HepG2 (cell line): ENCODE measurements around the gene RABIF. TPM values are rescaled to one million over a fixed set of nuclear protein-coding genes. Genes with fewer than 3 reads are reported as not detected.
A peak's percentile ranks its signal among the peaks of the same experiment; 100 is the strongest.

ENCODE experiments used
- ARHGAP35 ChIP-seq: sonication (generic); formaldehyde crosslinking; IDR thresholded peaks from 2 replicates; pipeline ENCODE4 v1.9.0; 2022; ENCODE audit warnings: mild to moderate bottlenecking, inconsistent platforms, moderate library complexity, missing genetic modification reagents, borderline replicate concordance
- BHLHE40 ChIP-seq: IDR thresholded peaks from 2 replicates; pipeline ENCODE4 v1.6.1; 2011; ENCODE audit warnings: low read length, improper control_type of control experiment
- EHMT2 ChIP-seq: fragments of 200-600 bp; sonication (generic); IDR thresholded peaks from 2 replicates; pipeline ENCODE4 v1.7.0; 2017; ENCODE audit warnings: antibody characterized with exemption, low read depth, low read length, borderline replicate concordance
- ERF ChIP-seq: IDR thresholded peaks from 2 replicates; pipeline ENCODE4 v1.6.1; 2018; ENCODE audit warnings: missing biosample characterization, missing genetic modification reagents
- FOXA3 ChIP-seq: IDR thresholded peaks from 2 replicates; pipeline ENCODE4 v1.6.1; 2016; ENCODE audit warnings: missing genetic modification reagents, missing compliant biosample characterization
- FOXP4 ChIP-seq: sonication (generic); formaldehyde crosslinking; IDR thresholded peaks from 2 replicates; pipeline ENCODE4 v1.4.0; 2020; ENCODE audit warnings: missing genetic modification reagents
- GLMP ChIP-seq: sonication (generic); formaldehyde crosslinking; IDR thresholded peaks from 2 replicates; pipeline ENCODE4 v1.9.0; 2021; ENCODE audit warnings: missing genetic modification reagents, mild to moderate bottlenecking, borderline replicate concordance
- KAT7 ChIP-seq: IDR thresholded peaks from 2 replicates; pipeline ENCODE4 v1.6.1; 2018; ENCODE audit warnings: borderline replicate concordance, missing compliant biosample characterization
- MIXL1 ChIP-seq: IDR thresholded peaks from 2 replicates; pipeline ENCODE4 v1.6.1; 2016
- SAP130 ChIP-seq: IDR thresholded peaks from 2 replicates; pipeline ENCODE4 v1.6.1; 2016; ENCODE audit warnings: low read depth
- THAP8 ChIP-seq: sonication (generic); formaldehyde crosslinking; IDR thresholded peaks from 2 replicates; pipeline ENCODE4 v1.5.1; 2020; ENCODE audit warnings: missing genetic modification reagents, mild to moderate bottlenecking, borderline replicate concordance
- TOE1 ChIP-seq: sonication (generic); formaldehyde crosslinking; IDR thresholded peaks from 2 replicates; pipeline ENCODE4 v1.4.0; 2020; ENCODE audit warnings: mild to moderate bottlenecking, missing genetic modification reagents
- ZNF136 ChIP-seq: sonication (generic); formaldehyde crosslinking; IDR thresholded peaks from 2 replicates; pipeline ENCODE4 v1.8.1; 2022; ENCODE audit warnings: low read depth, mild to moderate bottlenecking, moderate library complexity, missing genetic modification reagents
- ZNF296 ChIP-seq: sonication (generic); formaldehyde crosslinking; conservative IDR thresholded peaks from 2 replicates; pipeline ENCODE4 v1.5.0; 2020; ENCODE audit warnings: mild to moderate bottlenecking, missing genetic modification reagents
- ZNF335 ChIP-seq: sonication (generic); formaldehyde crosslinking; IDR thresholded peaks from 2 replicates; pipeline ENCODE4 v1.4.0; 2020; ENCODE audit warnings: missing genetic modification reagents
- ZNF431 ChIP-seq: sonication (generic); formaldehyde crosslinking; IDR thresholded peaks from 2 replicates; pipeline ENCODE4 v1.9.0; 2022; ENCODE audit warnings: missing genetic modification reagents, low read depth, mild to moderate bottlenecking, borderline replicate concordance
- ZNF644 ChIP-seq: IDR thresholded peaks from 2 replicates; pipeline ENCODE4 v1.6.1; 2016; ENCODE audit warnings: low read depth
- ZNF766 ChIP-seq: sonication (generic); formaldehyde crosslinking; IDR thresholded peaks from 2 replicates; pipeline ENCODE4 v1.5.0; 2020; ENCODE audit warnings: missing genetic modification reagents, borderline replicate concordance
- ZNF841 ChIP-seq: sonication (generic); formaldehyde crosslinking; IDR thresholded peaks from 2 replicates; pipeline ENCODE4 v1.8.1; 2023; ENCODE audit warnings: missing genetic modification reagents, borderline replicate concordance
- ZNF879 ChIP-seq: sonication (generic); formaldehyde crosslinking; IDR thresholded peaks from 2 replicates; pipeline ENCODE4 v1.8.1; 2023; ENCODE audit warnings: missing genetic modification reagents
- polyA plus RNA-seq, 8 experiments: library from polyadenylated mRNA; depleted of rRNA in 3 of 8; stranded (reverse) in 7 of 8; unstranded in 1 of 8; fragments of >200 nt; fragmentation: Illumina TruSeq in 4 of 8; extraction: Trizol in 4 of 8; gene quantifications; 2 replicates each; pipeline versions ENCODE4 v1.2.1 to v1.2.3, GENCODE V29; 2011 to 2016; ENCODE audit warnings: low read depth in 4 of 8, missing spikeins in 1 of 8, mixed read lengths in 1 of 8; ENCODE audit not compliant: insufficient read depth in 1 of 8
- total RNA-seq, 5 experiments: library from RNA; depleted of rRNA; stranded (reverse); fragments of >200 nt; fragmentation: Illumina TruSeq; extraction: Trizol; gene quantifications; 2 replicates each; pipeline ENCODE4 v1.2.3, GENCODE V29; 2016; ENCODE audit warnings: low read depth in 1 of 5
- TF ChIP-seq, protein P1 (sequence below): sonication (generic); formaldehyde crosslinking; IDR thresholded peaks from 2 replicates; pipeline ENCODE4 v1.5.0; 2020; ENCODE audit warnings: missing genetic modification reagents
- TF ChIP-seq, protein P2 (sequence below), 2 experiments: fragments of 450-650 bp in 1 of 2; sonication (generic) in 1 of 2; formaldehyde crosslinking; IDR thresholded peaks; 2 replicates each; pipeline versions ENCODE4 v1.5.0 to v1.8.0; 2020 to 2022; ENCODE audit warnings: mild to moderate bottlenecking in 1 of 2, missing genetic modification reagents in 1 of 2

RABIF gene
- total and polyA plus RNA-seq, 2 of the 13 experiments (the other 11 are each of a cell fraction or from before 2014, with no cell fraction given), result 7.6 to 8.3 TPM

GRCh38 chr1:202926581-202927491, 37.9 kb upstream of the RABIF start, which contains the start of gene KLHL12 (continued):
- TF ChIP-seq, protein P1, sequence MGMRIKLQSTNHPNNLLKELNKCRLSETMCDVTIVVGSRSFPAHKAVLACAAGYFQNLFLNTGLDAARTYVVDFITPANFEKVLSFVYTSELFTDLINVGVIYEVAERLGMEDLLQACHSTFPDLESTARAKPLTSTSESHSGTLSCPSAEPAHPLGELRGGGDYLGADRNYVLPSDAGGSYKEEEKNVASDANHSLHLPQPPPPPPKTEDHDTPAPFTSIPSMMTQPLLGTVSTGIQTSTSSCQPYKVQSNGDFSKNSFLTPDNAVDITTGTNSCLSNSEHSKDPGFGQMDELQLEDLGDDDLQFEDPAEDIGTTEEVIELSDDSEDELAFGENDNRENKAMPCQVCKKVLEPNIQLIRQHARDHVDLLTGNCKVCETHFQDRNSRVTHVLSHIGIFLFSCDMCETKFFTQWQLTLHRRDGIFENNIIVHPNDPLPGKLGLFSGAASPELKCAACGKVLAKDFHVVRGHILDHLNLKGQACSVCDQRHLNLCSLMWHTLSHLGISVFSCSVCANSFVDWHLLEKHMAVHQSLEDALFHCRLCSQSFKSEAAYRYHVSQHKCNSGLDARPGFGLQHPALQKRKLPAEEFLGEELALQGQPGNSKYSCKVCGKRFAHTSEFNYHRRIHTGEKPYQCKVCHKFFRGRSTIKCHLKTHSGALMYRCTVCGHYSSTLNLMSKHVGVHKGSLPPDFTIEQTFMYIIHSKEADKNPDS (CRISPR knock-in tag), result peak; percentile 100
- peak; percentile 78 for TF ChIP-seq FOXA3 (CRISPR knock-in tag)
- no peak for TF ChIP-seq ZNF296 (CRISPR knock-in tag)
- peak; percentile 83 for TF ChIP-seq ZNF766 (CRISPR knock-in tag)
- peak; percentile 59; the same call in 1 of the 2 replicates for TF ChIP-seq THAP8 (CRISPR knock-in tag)
- no peak; the same call in 1 of the 2 replicates for TF ChIP-seq MIXL1 (CRISPR knock-in tag)
- TF ChIP-seq ZNF136 (CRISPR knock-in tag), result no peak
- TF ChIP-seq GLMP (CRISPR knock-in tag), result no peak
- TF ChIP-seq ARHGAP35, result peak; percentile 87; the same call in 1 of the 2 replicates
- TF ChIP-seq EHMT2, result no peak; the same call in 1 of the 2 replicates
- TF ChIP-seq ZNF335 (CRISPR knock-in tag), result 0 out of 2 replicates have a peak, but pooled peaks have one; percentile 71
- TF ChIP-seq, protein P2, sequence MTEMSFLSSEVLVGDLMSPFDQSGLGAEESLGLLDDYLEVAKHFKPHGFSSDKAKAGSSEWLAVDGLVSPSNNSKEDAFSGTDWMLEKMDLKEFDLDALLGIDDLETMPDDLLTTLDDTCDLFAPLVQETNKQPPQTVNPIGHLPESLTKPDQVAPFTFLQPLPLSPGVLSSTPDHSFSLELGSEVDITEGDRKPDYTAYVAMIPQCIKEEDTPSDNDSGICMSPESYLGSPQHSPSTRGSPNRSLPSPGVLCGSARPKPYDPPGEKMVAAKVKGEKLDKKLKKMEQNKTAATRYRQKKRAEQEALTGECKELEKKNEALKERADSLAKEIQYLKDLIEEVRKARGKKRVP (CRISPR knock-in tag; IDR thresholded peaks at IDR 0.05), result peak; percentile 80 to 93
- TF ChIP-seq ZNF841, result no peak
- TF ChIP-seq BHLHE40, result peak; percentile 99
- peak; percentile 71 for TF ChIP-seq FOXP4
- peak; percentile 77; the same call in 1 of the 2 replicates for TF ChIP-seq TOE1 (CRISPR knock-in tag)
- 0 out of 2 replicates have a peak, but pooled peaks have one; percentile 49 for TF ChIP-seq ZNF644
- TF ChIP-seq SAP130, result peak; percentile 100
- peak; percentile 65 for TF ChIP-seq KAT7 (CRISPR knock-in tag)
- peak; percentile 91 for TF ChIP-seq ERF (CRISPR knock-in tag)
- peak; percentile 85; the same call in 1 of the 2 replicates for TF ChIP-seq ZNF879 (CRISPR knock-in tag)
- no peak; the same call in 1 of the 2 replicates for TF ChIP-seq ZNF431 (CRISPR knock-in tag)
